CD4-positive, alpha-beta T cell (primary cell): Measurements from ENCODE around the gene TRIM16. TPM values are rescaled to one million over a fixed set of nuclear protein-coding genes. Genes with fewer than 3 reads are reported as not detected.
"Not testable (repeated sequence)": the region's sequence is repeated elsewhere in the genome, so short reads cannot be mapped to it uniquely, and the experiment has no call there.

Experiments used
- ATAC-seq: fragments of 200-7000 bp; cut with Tn5 transposase; one replicate; pipeline ENCODE4 v1.10.0; 2022; ENCODE audit warnings: mild to moderate bottlenecking; ENCODE audit not compliant: poor library complexity
- CTCF ChIA-PET: fragments of 350-600 bp; sonication (Branson Sonifier 250); formaldehyde crosslinking; loops from one replicate; lab custom pipeline; 2021; ENCODE audit warnings: antibody characterized with exemption, inconsistent platforms; lab: Charles Lee
- POLR2A ChIA-PET: fragments of 350-600 bp; sonication (Branson Sonifier 250); formaldehyde crosslinking; loops from one replicate; lab custom pipeline; 2021; ENCODE audit warnings: antibody characterized with exemption, inconsistent platforms; lab: Charles Lee
- DNase-seq, 14 experiments: peaks; one replicate each; pipeline ENCODE4 v3.0.0-alpha.2; 2013 to 2020; ENCODE audit warnings: mixed read lengths in 2 of 14
- H3K27ac ChIP-seq, 2 donors: one replicate each; pipeline versions ENCODE4 v1.5.1 to v1.7.0; 2013; ENCODE audit warnings: low read length in 2 of 2, low read depth in 1 of 2, mild to moderate bottlenecking in 1 of 2
- H3K27me3 ChIP-seq, 2 experiments: 1 replicate in 1 of 2; 2 replicates in 1 of 2; pipeline versions ENCODE4 v1.6.1 to v1.7.0; 2013; ENCODE audit warnings: low read length in 2 of 2, control low read depth in 1 of 2, mild to moderate bottlenecking in 1 of 2, moderate library complexity in 1 of 2; ENCODE audit not compliant: insufficient read depth in 2 of 2, control insufficient read depth in 1 of 2
- H3K36me3 ChIP-seq: one replicate; pipeline ENCODE4 v1.6.1; 2013; ENCODE audit warnings: low read length, control low read depth; ENCODE audit not compliant: insufficient read depth
- H3K4me1 ChIP-seq: one replicate; pipeline ENCODE4 v1.6.1; 2013; ENCODE audit warnings: low read length, control low read depth; ENCODE audit not compliant: insufficient read depth
- H3K4me3 ChIP-seq: one replicate; pipeline ENCODE4 v1.5.1; 2013; ENCODE audit warnings: mild to moderate bottlenecking, low read length, moderate library complexity
- H3K9me3 ChIP-seq, 2 experiments: 1 replicate in 1 of 2; 2 replicates in 1 of 2; pipeline versions ENCODE4 v1.6.1 to v1.7.0; 2013; ENCODE audit warnings: low read length in 2 of 2, mild to moderate bottlenecking in 2 of 2, control low read depth in 1 of 2, moderate library complexity in 1 of 2; ENCODE audit not compliant: control insufficient read depth in 1 of 2, insufficient read depth in 1 of 2
- H3K27ac Mint-ChIP-seq: one replicate; pipeline ENCODE4 v1.8.0; 2020; ENCODE audit warnings: mixed read lengths
- H3K27me3 Mint-ChIP-seq: one replicate; pipeline ENCODE4 v1.8.0; 2021; ENCODE audit warnings: mixed read lengths
- H3K36me3 Mint-ChIP-seq: one replicate; pipeline ENCODE4 v1.8.0; 2021; ENCODE audit warnings: low read depth, mixed read lengths
- H3K4me1 Mint-ChIP-seq: one replicate; pipeline ENCODE4 v1.8.0; 2021; ENCODE audit warnings: low read depth, mixed read lengths
- H3K4me3 Mint-ChIP-seq: one replicate; pipeline ENCODE4 v1.8.0; 2020; ENCODE audit warnings: mild to moderate bottlenecking, mixed read lengths
- H3K9me3 Mint-ChIP-seq: one replicate; pipeline ENCODE4 v1.8.0; 2020; ENCODE audit warnings: mixed read lengths
- intact Hi-C, 2 experiments: fragments of 100-400 bp; cut with DNase I in 1 of 2; cut with micrococcal nuclease in 1 of 2; formaldehyde crosslinking; loops; one replicate each; pipeline versions ENCODE4 v1.15.1 to v1.9.0; 2023 to 2025; cut with DNase I, micrococcal nuclease
- total RNA-seq, 174 experiments: library from RNA in 2 of 174; stranded (reverse) in 2 of 174; gene quantifications; one replicate each; pipeline ENCODE4 v1.2.3 and lab custom pipeline; 2021 to 2026

TRIM16 gene
- total RNA-seq, 2 experiments from 2014 or later: 5.6 to 5.7 TPM

GRCh38 chr17:15629991-15630390 is 54.1 kb downstream of the TRIM16 start:
- H3K4me3 Mint-ChIP-seq, H3K9me3 Mint-ChIP-seq, H3K27me3 Mint-ChIP-seq, H3K27ac Mint-ChIP-seq, H3K4me3 ChIP-seq, H3K27ac ChIP-seq, H3K27me3 ChIP-seq, H3K4me1 ChIP-seq, H3K9me3 ChIP-seq, H3K4me1 Mint-ChIP-seq, DNase-seq, ATAC-seq, H3K36me3 ChIP-seq, CTCF ChIA-PET, intact Hi-C loops, POLR2A ChIA-PET: not testable (repeated sequence)
- H3K36me3 Mint-ChIP-seq: peaks cover 12% of the 10 kb centered on the region

GRCh38 chr17:15623661-15624209 is 60.4 kb downstream of the TRIM16 start:
- H3K27me3 Mint-ChIP-seq, H3K36me3 Mint-ChIP-seq, H3K4me1 Mint-ChIP-seq, ATAC-seq, H3K27ac Mint-ChIP-seq, H3K27me3 ChIP-seq, H3K9me3 ChIP-seq, H3K4me3 Mint-ChIP-seq, H3K9me3 Mint-ChIP-seq, H3K4me1 ChIP-seq, DNase-seq, CTCF ChIA-PET, H3K4me3 ChIP-seq, intact Hi-C loops, H3K36me3 ChIP-seq, H3K27ac ChIP-seq: not testable (repeated sequence)
- POLR2A ChIA-PET: interaction anchor here (0.5 kb wide), 1 partner anchor 371 kb away, joined by 3 read pairs; no protein-coding TSS in a partner anchor

GRCh38 chr17:15623255-15623654 is 60.9 kb downstream of the TRIM16 start:
- H3K27me3 ChIP-seq, H3K27me3 Mint-ChIP-seq, H3K27ac ChIP-seq, H3K4me3 Mint-ChIP-seq, CTCF ChIA-PET, H3K27ac Mint-ChIP-seq, ATAC-seq, H3K4me1 ChIP-seq, H3K36me3 ChIP-seq, H3K9me3 ChIP-seq, H3K4me1 Mint-ChIP-seq, H3K9me3 Mint-ChIP-seq, intact Hi-C loops, H3K36me3 Mint-ChIP-seq, H3K4me3 ChIP-seq, DNase-seq: not testable (repeated sequence)
- POLR2A ChIA-PET: interaction anchor here (0.5 kb wide), 1 partner anchor 372 kb away, joined by 3 read pairs; no protein-coding TSS in a partner anchor

GRCh38 chr17:15622124-15622523 is 62.0 kb downstream of the TRIM16 start:
- H3K27ac ChIP-seq, H3K36me3 Mint-ChIP-seq, H3K4me1 Mint-ChIP-seq, H3K4me1 ChIP-seq, intact Hi-C loops, H3K27me3 ChIP-seq, H3K27ac Mint-ChIP-seq, H3K9me3 Mint-ChIP-seq, CTCF ChIA-PET, H3K9me3 ChIP-seq, POLR2A ChIA-PET, H3K4me3 ChIP-seq, ATAC-seq, DNase-seq, H3K36me3 ChIP-seq, H3K4me3 Mint-ChIP-seq, H3K27me3 Mint-ChIP-seq: not testable (repeated sequence)

- H3K36me3 Mint-ChIP-seq, CTCF ChIA-PET, H3K36me3 ChIP-seq, DNase-seq, H3K27me3 ChIP-seq, H3K4me3 Mint-ChIP-seq, H3K27ac ChIP-seq, intact Hi-C loops, H3K4me1 ChIP-seq, ATAC-seq, H3K4me3 ChIP-seq, H3K27ac Mint-ChIP-seq, H3K9me3 ChIP-seq, H3K9me3 Mint-ChIP-seq, H3K4me1 Mint-ChIP-seq, POLR2A ChIA-PET, H3K27me3 Mint-ChIP-seq: not testable (repeated sequence)
Measured at GRCh38 chr17:15619331-15620058, 64.6 kb downstream of the TRIM16 start, which contains the start of gene FBXW10B. TSS of gene FBXW10B (minus strand) at chr17:15619704. CDS start at chr17:15619512, 192 bp downstream.

GRCh38 chr17:15616828-15617227 is 67.3 kb downstream of the TRIM16 start:
- H3K4me1 ChIP-seq, H3K9me3 Mint-ChIP-seq, H3K36me3 ChIP-seq, H3K27ac ChIP-seq, H3K36me3 Mint-ChIP-seq, H3K27me3 ChIP-seq, H3K27me3 Mint-ChIP-seq, ATAC-seq, H3K9me3 ChIP-seq, CTCF ChIA-PET, DNase-seq, H3K4me1 Mint-ChIP-seq, H3K4me3 ChIP-seq, intact Hi-C loops, POLR2A ChIA-PET, H3K4me3 Mint-ChIP-seq, H3K27ac Mint-ChIP-seq: not testable (repeated sequence)

- H3K36me3 Mint-ChIP-seq, H3K4me1 ChIP-seq, H3K9me3 Mint-ChIP-seq, H3K27ac ChIP-seq, intact Hi-C loops, POLR2A ChIA-PET, H3K4me3 ChIP-seq, H3K4me1 Mint-ChIP-seq, H3K27me3 Mint-ChIP-seq, CTCF ChIA-PET, H3K27me3 ChIP-seq, ATAC-seq, H3K27ac Mint-ChIP-seq, DNase-seq, H3K4me3 Mint-ChIP-seq, H3K36me3 ChIP-seq, H3K9me3 ChIP-seq: not testable (repeated sequence)
Measured at GRCh38 chr17:15615850-15616249, 68.3 kb downstream of the TRIM16 start.
